Mesendoderm (in vitro differentiated cells): ENCODE measurements around the gene ZDBF2.

Source experiments
- DNase-seq: peaks from one replicate; pipeline ENCODE4 v3.0.0; 2013
- H2AK5ac ChIP-seq: 2 replicates; pipeline ENCODE4 v1.6.1; 2013; ENCODE audit warnings: low read length, inconsistent platforms
- H2BK120ac ChIP-seq: 2 replicates; pipeline ENCODE4 v1.6.1; 2013; ENCODE audit warnings: low read depth, mild to moderate bottlenecking, low read length, moderate library complexity, mixed read lengths
- H2BK15ac ChIP-seq: replicated peaks from 2 replicates; pipeline ENCODE4 v1.6.1; 2013; ENCODE audit warnings: low read depth, mild to moderate bottlenecking, moderate library complexity
- H2BK5ac ChIP-seq: 2 replicates; pipeline ENCODE4 v1.6.1; 2013; ENCODE audit warnings: low read length, inconsistent platforms
- H3K18ac ChIP-seq: 2 replicates; pipeline ENCODE4 v1.6.1; 2013; ENCODE audit warnings: mild to moderate bottlenecking, low read length, mixed read lengths
- H3K23ac ChIP-seq: one replicate; pipeline ENCODE4 v1.6.1; 2013; ENCODE audit warnings: low read length
- H3K27ac ChIP-seq: 2 replicates; pipeline ENCODE4 v1.5.1; 2013; ENCODE audit warnings: low read depth, mild to moderate bottlenecking, inconsistent platforms, low read length, moderate library complexity
- H3K27me3 ChIP-seq: 2 replicates; pipeline ENCODE4 v1.6.1; 2013; ENCODE audit warnings: low read length, control low read depth, mild to moderate bottlenecking, inconsistent platforms; ENCODE audit not compliant: insufficient read depth, poor library complexity
- H3K36me3 ChIP-seq: 2 replicates; pipeline ENCODE4 v1.6.1; 2013; ENCODE audit warnings: low read length, inconsistent platforms; ENCODE audit not compliant: control insufficient read depth, insufficient read depth
- H3K4ac ChIP-seq: one replicate; pipeline ENCODE4 v1.6.1; 2013; ENCODE audit warnings: low read depth, mild to moderate bottlenecking, low read length, moderate library complexity
- H3K4me1 ChIP-seq: 2 replicates; pipeline ENCODE4 v1.6.1; 2013; ENCODE audit warnings: low read depth, low read length, inconsistent platforms; ENCODE audit not compliant: control insufficient read depth
- H3K4me2 ChIP-seq: 2 replicates; pipeline ENCODE4 v1.6.1; 2013; ENCODE audit warnings: low read length
- H3K4me3 ChIP-seq: 2 replicates; pipeline ENCODE4 v1.5.1; 2013; ENCODE audit warnings: mild to moderate bottlenecking, low read length
- H3K56ac ChIP-seq: one replicate; pipeline ENCODE4 v1.6.1; 2013; ENCODE audit warnings: low read length
- H3K79me1 ChIP-seq: 2 replicates; pipeline ENCODE4 v1.6.1; 2013; ENCODE audit warnings: low read length, inconsistent platforms
- H3K79me2 ChIP-seq: 2 replicates; pipeline ENCODE4 v1.6.1; 2013; ENCODE audit warnings: mild to moderate bottlenecking, low read length; ENCODE audit not compliant: control insufficient read depth, insufficient read depth
- H3K9ac ChIP-seq: 2 replicates; pipeline ENCODE4 v1.6.1; 2013; ENCODE audit warnings: low read length, inconsistent platforms
- H4K5ac ChIP-seq: one replicate; pipeline ENCODE4 v1.6.1; 2013; ENCODE audit warnings: low read length
- H4K8ac ChIP-seq: one replicate; pipeline ENCODE4 v1.6.1; 2013; ENCODE audit warnings: low read depth, mild to moderate bottlenecking, control low read depth, low read length, moderate library complexity
- WGBS: extraction: QIAGEN DNeasy Blood & Tissue Kit; methylation state at CpG from one replicate; pipeline ENCODE4 v1.1.7; 2013; ENCODE audit warnings: low lambda C conversion rate, missing lambda C conversion rate; ENCODE audit not compliant: insufficient coverage; ENCODE audit errors: extremely low coverage; 5-methylcytosine and 5-hydroxymethylcytosine counted together

The ZDBF2 gene

DNA sequence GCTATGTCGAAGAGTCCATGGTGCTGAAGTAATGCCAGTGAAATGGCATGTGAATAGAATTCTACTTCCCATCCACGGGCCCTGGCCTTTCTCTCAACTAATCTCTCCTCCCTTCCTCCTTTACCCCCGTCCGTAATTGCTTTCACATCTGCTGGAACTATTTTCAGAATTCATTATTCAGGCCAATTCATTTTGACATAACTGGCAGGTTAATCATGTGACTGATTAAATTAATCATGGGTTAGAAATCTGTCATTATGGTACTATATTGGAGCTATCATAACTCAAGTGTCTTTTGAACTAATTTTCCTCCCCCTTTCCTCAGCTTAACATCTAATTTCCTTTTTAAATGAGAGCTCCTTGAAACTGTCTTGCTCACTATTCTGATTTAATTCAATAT is 66.9 kb downstream of the ZDBF2 start:
- no peak overlapping the region for H4K8ac ChIP-seq
- no peak overlapping the region for H3K9ac ChIP-seq
- H3K4me2 ChIP-seq: no peak overlapping the region
- H3K27ac ChIP-seq: no peak overlapping the region
- no peak overlapping the region for H2BK5ac ChIP-seq
- no peak overlapping the region for H2BK15ac ChIP-seq
- H3K4me1 ChIP-seq: no peaks in the 10 kb centered on the region
- H3K79me2 ChIP-seq: no peaks in the 10 kb centered on the region
- WGBS: no CpG with 5 or more reads among the region's 4 CpGs
- no peak overlapping the region for H2BK120ac ChIP-seq
- H4K5ac ChIP-seq: no peak overlapping the region
- H3K56ac ChIP-seq: no peak overlapping the region
- no peak overlapping the region for H3K18ac ChIP-seq
- no peaks in the 10 kb centered on the region for H3K36me3 ChIP-seq
- H3K23ac ChIP-seq: no peak overlapping the region
- no peaks in the 10 kb centered on the region for H3K27me3 ChIP-seq
- no peak for DNase-seq
- no peak overlapping the region for H3K4me3 ChIP-seq
- H2AK5ac ChIP-seq: no peak overlapping the region
- no peaks in the 10 kb centered on the region for H3K79me1 ChIP-seq
- H3K4ac ChIP-seq: no peak overlapping the region

DNA sequence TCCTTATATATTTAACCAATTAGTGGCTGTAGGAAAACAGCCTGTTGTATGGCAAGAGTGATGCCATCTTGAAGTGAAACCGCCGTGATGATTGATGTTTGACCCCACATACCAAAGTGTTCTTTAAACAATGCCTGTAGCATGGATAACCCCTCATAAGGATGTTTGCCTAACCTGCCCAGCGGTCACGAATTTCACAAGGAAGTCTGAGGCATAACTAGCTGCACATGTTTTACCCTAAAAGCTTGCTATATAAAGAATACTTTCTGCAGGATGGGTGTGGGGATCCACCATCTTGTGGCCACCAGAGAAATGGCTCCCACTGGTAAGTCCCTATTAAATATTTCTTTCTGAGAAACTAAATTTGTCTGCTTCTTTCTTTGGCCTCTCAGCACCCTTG is 68.7 kb downstream of the ZDBF2 start:
- WGBS: no CpG with 5 or more reads among the region's 4 CpGs
- Histone ChIP-seq H4K5ac (no peak overlapping the region), H3K4me2 (no peak overlapping the region), H3K56ac (no peak overlapping the region), H3K27me3 (no peaks in the 10 kb centered on the region), H3K4me1 (no peaks in the 10 kb centered on the region), H3K4ac (no peak overlapping the region), H3K79me2 (no peaks in the 10 kb centered on the region), H4K8ac (no peak overlapping the region), H3K23ac (no peak overlapping the region), H3K79me1 (no peaks in the 10 kb centered on the region), H3K18ac (no peak overlapping the region), H3K36me3 (no peaks in the 10 kb centered on the region), H3K4me3 (no peak overlapping the region), H2AK5ac (no peak overlapping the region), H3K9ac (no peak overlapping the region), H2BK15ac (no peak overlapping the region), H2BK120ac (no peak overlapping the region), H3K27ac (no peak overlapping the region), H2BK5ac (no peak overlapping the region)
- no peak for DNase-seq

DNA sequence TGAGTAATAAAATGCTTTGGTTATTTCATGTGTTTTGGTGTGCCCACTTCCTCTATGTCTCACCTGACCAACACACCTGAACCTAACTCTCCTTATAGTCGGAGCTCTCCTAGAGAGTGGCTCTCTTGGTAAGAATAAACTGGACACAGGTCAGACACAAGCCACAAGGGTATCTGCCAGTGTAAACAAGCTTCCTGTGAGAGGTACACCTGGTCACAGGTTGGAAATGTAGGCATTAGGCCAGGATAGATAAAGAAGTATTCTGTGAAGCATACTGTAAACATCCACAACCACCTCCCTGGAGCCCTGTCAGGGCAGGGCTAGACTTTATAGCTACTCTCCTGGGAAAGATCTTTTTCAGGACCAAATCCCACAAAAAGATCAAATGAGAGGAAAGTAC is 69.4 kb downstream of the ZDBF2 start:
- Histone ChIP-seq H3K79me1 (no peaks in the 10 kb centered on the region), H4K8ac (no peak overlapping the region), H2BK120ac (no peak overlapping the region), H3K4me2 (no peak overlapping the region), H3K4ac (no peak overlapping the region), H3K23ac (no peak overlapping the region), H3K79me2 (no peaks in the 10 kb centered on the region), H4K5ac (no peak overlapping the region), H2BK5ac (no peak overlapping the region), H3K27ac (no peak overlapping the region), H2AK5ac (no peak overlapping the region), H3K4me1 (no peaks in the 10 kb centered on the region), H3K56ac (no peak overlapping the region), H3K18ac (no peak overlapping the region), H3K36me3 (no peaks in the 10 kb centered on the region), H2BK15ac (no peak overlapping the region), H3K9ac (no peak overlapping the region), H3K27me3 (no peaks in the 10 kb centered on the region), H3K4me3 (no peak overlapping the region)
- DNase-seq: no peak
- WGBS: no CpG with 5 or more reads among the region's 1 CpG

DNA sequence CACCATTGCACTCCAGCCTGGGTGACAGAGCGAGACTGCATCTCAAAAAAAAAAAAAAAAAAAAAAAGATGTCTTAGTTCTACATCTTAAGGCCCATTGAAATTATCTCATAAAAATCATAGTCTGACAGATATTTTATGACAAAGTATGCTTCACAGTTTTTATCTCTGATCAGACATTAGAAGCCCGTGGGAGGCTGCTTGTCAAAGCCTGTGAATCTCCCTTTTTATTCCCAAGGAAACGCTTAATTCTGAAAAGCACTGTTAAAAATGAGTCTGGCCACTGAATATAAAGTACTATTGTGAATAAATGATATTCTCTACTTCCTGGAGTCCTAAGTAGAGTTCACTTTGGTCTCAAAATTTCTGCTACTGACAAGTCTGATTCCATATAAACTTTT is 71.1 kb downstream of the ZDBF2 start:
- Histone ChIP-seq H3K56ac (no peak overlapping the region), H4K5ac (no peak overlapping the region), H3K27me3 (no peaks in the 10 kb centered on the region), H2AK5ac (no peak overlapping the region), H3K23ac (no peak overlapping the region), H3K4me3 (no peak overlapping the region), H2BK120ac (no peak overlapping the region), H3K18ac (no peak overlapping the region), H3K27ac (no peak overlapping the region), H2BK15ac (no peak overlapping the region), H3K4me1 (no peaks in the 10 kb centered on the region), H3K4ac (no peak overlapping the region), H4K8ac (no peak overlapping the region), H3K36me3 (no peaks in the 10 kb centered on the region), H3K79me1 (no peaks in the 10 kb centered on the region), H3K79me2 (no peaks in the 10 kb centered on the region), H2BK5ac (no peak overlapping the region), H3K9ac (no peak overlapping the region), H3K4me2 (no peak overlapping the region)
- no peak for DNase-seq
- WGBS: no CpG with 5 or more reads among the region's 3 CpGs

DNA sequence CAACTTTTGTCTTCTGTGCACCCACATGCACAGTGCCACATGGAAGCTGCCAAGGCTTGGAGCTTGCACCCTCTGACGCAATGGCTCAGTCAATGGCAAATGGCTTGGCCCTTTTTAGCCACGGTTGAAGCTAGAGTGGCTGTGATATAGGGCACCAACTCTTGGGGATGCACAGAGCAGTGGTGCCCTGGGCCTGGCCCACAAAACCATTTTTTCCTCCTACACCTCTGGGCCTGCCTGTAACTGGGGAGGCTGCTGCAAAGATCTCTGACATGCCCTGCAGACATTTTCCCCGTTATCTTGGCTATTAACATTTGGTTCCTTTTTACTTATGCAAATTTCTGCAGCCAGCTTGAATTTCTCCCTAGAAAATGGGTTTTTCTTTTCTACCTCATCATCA is 74.9 kb downstream of the ZDBF2 start:
- no peak overlapping the region for H3K4ac ChIP-seq
- H3K18ac ChIP-seq: no peak overlapping the region
- no peak overlapping the region for H3K27ac ChIP-seq
- no peak for DNase-seq
- H3K79me1 ChIP-seq: no peaks in the 10 kb centered on the region
- H2AK5ac ChIP-seq: no peak overlapping the region
- H3K4me1 ChIP-seq: no peaks in the 10 kb centered on the region
- no peak overlapping the region for H4K5ac ChIP-seq
- H3K27me3 ChIP-seq: no peaks in the 10 kb centered on the region
- no peak overlapping the region for H3K23ac ChIP-seq
- no peaks in the 10 kb centered on the region for H3K36me3 ChIP-seq
- no peak overlapping the region for H3K56ac ChIP-seq
- H3K9ac ChIP-seq: no peak overlapping the region
- no peak overlapping the region for H3K4me2 ChIP-seq
- WGBS: no CpG with 5 or more reads among the region's 3 CpGs
- no peak overlapping the region for H2BK5ac ChIP-seq
- no peak overlapping the region for H2BK15ac ChIP-seq
- no peak overlapping the region for H2BK120ac ChIP-seq
- H4K8ac ChIP-seq: no peak overlapping the region
- no peaks in the 10 kb centered on the region for H3K79me2 ChIP-seq
- no peak overlapping the region for H3K4me3 ChIP-seq

DNA sequence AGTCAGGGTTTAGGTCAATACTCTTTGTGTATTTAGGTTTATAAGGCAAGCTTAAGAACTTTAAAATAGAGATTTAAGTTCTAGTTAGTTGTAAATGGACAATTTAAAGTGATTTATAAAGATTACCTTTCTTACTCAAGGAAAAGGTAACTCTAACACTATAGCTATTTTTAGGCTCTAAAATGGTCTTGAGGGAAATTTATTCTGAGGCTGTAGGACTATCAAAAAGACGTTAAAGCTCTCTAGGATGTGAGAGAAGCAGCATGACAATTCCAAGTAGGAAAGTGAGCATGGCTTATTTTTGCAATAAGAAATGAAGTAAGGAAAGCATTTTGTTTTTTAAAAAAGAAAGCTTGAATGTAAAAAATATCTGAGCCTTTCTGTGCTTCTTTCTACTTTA is 78.1 kb downstream of the ZDBF2 start:
- Histone ChIP-seq H3K23ac (no peak overlapping the region), H2AK5ac (no peak overlapping the region), H3K27ac (no peak overlapping the region), H3K9ac (no peak overlapping the region), H3K4me1 (no peaks in the 10 kb centered on the region), H3K4me3 (no peak overlapping the region), H3K18ac (no peak overlapping the region), H4K5ac (no peak overlapping the region), H3K4ac (no peak overlapping the region), H3K79me1 (no peaks in the 10 kb centered on the region), H2BK5ac (no peak overlapping the region), H4K8ac (no peak overlapping the region), H3K4me2 (no peak overlapping the region), H3K56ac (no peak overlapping the region), H2BK15ac (no peak overlapping the region), H2BK120ac (no peak overlapping the region), H3K79me2 (no peaks in the 10 kb centered on the region), H3K36me3 (no peaks in the 10 kb centered on the region), H3K27me3 (no peaks in the 10 kb centered on the region)
- no peak for DNase-seq
- WGBS: no CpG with 5 or more reads among the region's 1 CpG
